Mesodermal cell (in vitro differentiated cells): Measurements from ENCODE around the gene ITGAL. TPM values are rescaled to one million over a fixed set of nuclear protein-coding genes. Genes with fewer than 3 reads are reported as not detected.

Source experiments
- H3K27ac ChIP-seq: 2 replicates; pipeline ENCODE4 v1.7.0; 2013; ENCODE audit warnings: mild to moderate bottlenecking, low read depth, low read length, moderate library complexity; ENCODE audit not compliant: severe bottlenecking
- H3K36me3 ChIP-seq: 2 replicates; pipeline ENCODE4 v1.7.1; 2013; ENCODE audit warnings: mild to moderate bottlenecking, low read length, moderate library complexity; ENCODE audit not compliant: control insufficient read depth, insufficient read depth
- H3K4me1 ChIP-seq: one replicate; pipeline ENCODE4 v1.7.1; 2013; ENCODE audit warnings: mild to moderate bottlenecking, low read length; ENCODE audit not compliant: insufficient read depth, control insufficient read depth, poor library complexity, severe bottlenecking
- H3K4me3 ChIP-seq: 2 replicates; pipeline ENCODE4 v1.7.0; 2013; ENCODE audit warnings: low read length, control low read depth, mild to moderate bottlenecking; ENCODE audit not compliant: insufficient read depth, poor library complexity, severe bottlenecking; ENCODE audit errors: extremely low read depth
- H3K9me3 ChIP-seq: 2 replicates; pipeline ENCODE4 v1.7.1; 2013; ENCODE audit warnings: mild to moderate bottlenecking, low read length, moderate library complexity; ENCODE audit not compliant: control insufficient read depth
- WGBS, 2 experiments: methylation state at CpG; one replicate each; pipeline ENCODE4 v1.1.5; 2013; ENCODE audit warnings: missing lambda C conversion rate in 2 of 2; ENCODE audit not compliant: insufficient coverage in 2 of 2; 5-methylcytosine and 5-hydroxymethylcytosine counted together
- polyA plus RNA-seq, 2 experiments: library from polyadenylated mRNA; stranded (reverse); fragments of 50-300 nt; gene quantifications; one replicate each; pipeline ENCODE4 v1.2.3, GENCODE V29; 2013

Gene ITGAL
- not detected for polyA plus RNA-seq (2013, experiment 1 of 2)
- polyA plus RNA-seq (2013, experiment 2 of 2): not detected

DNA sequence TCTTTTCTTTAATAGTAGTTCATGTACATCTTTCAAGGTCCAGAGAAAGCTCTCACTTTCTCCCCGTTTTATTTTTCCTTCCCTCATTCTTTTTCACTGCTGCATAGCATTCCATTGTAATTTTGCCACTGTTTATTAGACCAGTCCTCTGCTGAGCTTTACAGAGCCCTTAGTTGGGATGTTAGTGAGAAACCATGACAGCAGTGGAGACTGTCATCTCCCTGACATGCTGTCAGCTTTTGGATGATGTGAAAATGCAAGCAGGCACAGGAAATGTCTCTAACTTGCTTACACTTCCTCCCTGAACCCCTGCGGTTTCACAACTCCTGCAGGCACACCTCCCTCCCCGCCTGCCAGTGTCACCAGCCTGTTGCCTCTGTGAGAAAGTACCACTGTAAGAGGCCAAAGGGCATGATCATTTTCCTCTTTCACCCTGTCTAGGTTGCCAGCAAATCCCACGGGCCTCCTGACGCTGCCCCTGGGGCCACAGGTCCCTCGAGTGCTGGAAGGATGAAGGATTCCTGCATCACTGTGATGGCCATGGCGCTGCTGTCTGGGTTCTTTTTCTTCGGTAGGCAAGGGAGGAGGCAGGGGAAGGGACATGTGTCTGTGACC is at the start of gene ITGAL:
TSS of gene ITGAL (plus strand) at position 415 of the 615 bp plus-strand sequence. CDS start at position 511, 96 bp downstream.
- Histone ChIP-seq H3K36me3 (no peaks in the 10 kb centered on the region), H3K9me3 (no peaks in the 10 kb centered on the region), H3K4me3 (no peak within 1 kb of the TSS), H3K4me1 (no peaks in the 10 kb centered on the region), H3K27ac (no peak within 1 kb of the TSS)
- 88 to 92% methylated on average over 8 of the region's 8 CpGs for WGBS, 2 experiments

DNA sequence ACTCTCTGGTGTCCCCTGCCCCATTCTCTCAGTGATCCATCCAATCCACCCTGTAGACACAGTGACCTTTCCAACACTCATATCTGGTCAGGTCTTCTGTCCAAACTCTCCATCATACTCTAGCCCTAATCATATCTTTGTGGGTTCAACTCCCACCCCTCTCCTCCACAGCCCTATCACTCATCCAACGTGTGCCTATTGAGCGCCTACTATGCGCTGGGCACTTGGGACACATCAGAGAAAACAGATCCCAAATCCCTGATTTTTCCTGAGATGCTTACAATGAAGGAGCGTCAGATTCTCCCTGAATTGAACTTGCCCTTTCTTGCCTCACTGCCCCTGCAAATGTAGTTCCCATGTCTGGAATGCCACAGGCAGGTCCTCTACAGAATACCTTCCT is 44.5 kb upstream of the ITGAL start:
- H3K27ac ChIP-seq: no peak overlapping the region
- H3K36me3 ChIP-seq: peaks cover 48% of the 10 kb centered on the region
- H3K4me3 ChIP-seq: no peak overlapping the region
- H3K4me1 ChIP-seq: no peaks in the 10 kb centered on the region
- WGBS, 2 experiments: 96 to 97% methylated on average over 4 of the region's 4 CpGs
- H3K9me3 ChIP-seq: no peaks in the 10 kb centered on the region

DNA sequence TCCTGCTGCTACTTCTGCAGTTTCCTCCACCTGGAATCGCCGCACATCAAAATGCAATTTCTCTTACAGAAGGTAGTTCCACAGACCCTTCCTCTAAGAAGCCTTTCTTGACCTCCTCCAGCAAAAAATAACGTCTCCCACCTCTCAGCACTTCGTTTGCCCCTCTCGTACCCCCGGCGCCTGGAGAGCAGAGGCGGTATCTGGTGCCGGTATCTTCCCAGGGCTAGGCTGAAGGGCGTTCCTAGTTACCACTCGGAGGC is 43.2 kb upstream of the ITGAL start:
- H3K4me1 ChIP-seq: no peaks in the 10 kb centered on the region
- no peak overlapping the region for H3K27ac ChIP-seq
- H3K4me3 ChIP-seq: peak overlapping the region; percentile 86
- WGBS, 2 experiments: 4 to 6% methylated on average over 10 to 11 of the region's 11 CpGs
- H3K9me3 ChIP-seq: no peaks in the 10 kb centered on the region
- peaks cover 35% of the 10 kb centered on the region for H3K36me3 ChIP-seq

DNA sequence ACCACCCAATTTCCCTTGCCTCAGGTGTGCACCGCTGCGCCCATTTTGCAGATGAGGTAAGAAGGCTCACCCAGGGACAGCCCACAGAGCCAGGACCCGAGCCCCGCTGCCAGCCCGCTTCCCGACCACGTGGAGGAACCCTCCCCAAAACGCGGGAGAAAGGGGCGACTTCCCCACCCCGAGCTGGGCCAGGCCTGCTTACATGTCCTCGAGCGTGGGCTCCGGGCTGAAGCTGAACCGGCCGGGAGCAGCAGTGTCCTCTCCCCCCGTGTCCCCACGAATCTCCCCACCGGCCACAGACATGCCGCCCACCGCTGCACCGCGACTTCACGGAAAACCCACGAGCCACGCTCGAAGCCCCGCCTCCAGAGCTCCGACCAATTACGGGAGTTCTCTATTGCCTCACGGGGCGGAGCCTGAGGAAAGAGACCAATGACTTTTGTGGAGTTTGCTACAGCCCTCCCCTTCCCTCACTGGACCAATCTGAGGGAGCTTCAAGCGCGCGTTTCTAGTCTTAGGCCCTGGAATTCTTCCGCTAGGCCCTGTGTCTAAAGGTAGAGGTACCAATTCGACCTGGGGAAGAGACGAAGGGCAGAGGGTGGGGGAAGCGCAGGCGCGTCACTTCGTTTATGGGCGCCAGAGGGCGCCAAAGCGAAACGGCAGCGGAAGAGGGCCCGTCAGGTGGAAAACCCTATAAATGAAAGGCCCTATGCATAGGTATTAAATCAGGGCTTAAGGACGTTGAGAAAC is 42.7 kb upstream of the ITGAL start, which contains the start of gene DCTPP1:
TSS of gene DCTPP1 (minus strand) at position 353 of the 750 bp plus-strand sequence. CDS start at position 303, 50 bp downstream.
- 0% methylated on average over 19 to 37 of the region's 49 CpGs for WGBS, 2 experiments
- Histone ChIP-seq H3K9me3 (no peaks in the 10 kb centered on the region), H3K27ac (no peak within 1 kb of the TSS), H3K4me1 (no peaks in the 10 kb centered on the region), H3K36me3 (peaks cover 30% of the 10 kb centered on the region), H3K4me3 (peak within 1 kb of the TSS; percentile 86)

DNA sequence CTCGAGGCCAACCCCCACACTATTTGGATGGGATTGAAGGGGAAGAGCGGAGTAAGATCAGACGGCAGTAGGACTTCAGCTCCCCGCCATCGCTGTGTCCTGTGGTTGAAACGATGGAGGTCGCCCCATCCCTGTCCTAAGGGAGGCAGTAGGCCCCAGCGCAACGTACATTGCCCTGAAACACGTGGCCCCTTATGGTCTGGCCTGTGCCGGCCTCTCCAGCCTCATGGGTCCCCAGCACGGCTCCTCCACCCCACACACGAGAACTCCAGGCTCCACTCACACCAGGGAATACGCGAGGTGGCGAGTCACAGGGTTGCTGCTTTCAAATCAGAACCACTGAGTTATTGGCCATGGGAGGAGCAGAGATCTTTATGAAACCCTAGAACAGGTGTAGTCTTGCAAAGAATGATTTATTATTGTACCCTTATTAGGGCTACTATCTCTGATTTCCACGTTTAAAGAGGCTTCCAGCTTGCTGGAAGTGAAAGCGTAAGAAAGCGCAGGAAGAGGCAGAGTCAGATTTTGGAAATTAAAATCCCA is 42.0 kb upstream of the ITGAL start:
- 60 to 73% methylated on average over 10 to 19 of the region's 19 CpGs for WGBS, 2 experiments
- Histone ChIP-seq H3K36me3 (peaks cover 24% of the 10 kb centered on the region), H3K9me3 (no peaks in the 10 kb centered on the region), H3K4me3 (peak overlapping the region; percentile 15), H3K4me1 (no peaks in the 10 kb centered on the region), H3K27ac (no peak overlapping the region)

DNA sequence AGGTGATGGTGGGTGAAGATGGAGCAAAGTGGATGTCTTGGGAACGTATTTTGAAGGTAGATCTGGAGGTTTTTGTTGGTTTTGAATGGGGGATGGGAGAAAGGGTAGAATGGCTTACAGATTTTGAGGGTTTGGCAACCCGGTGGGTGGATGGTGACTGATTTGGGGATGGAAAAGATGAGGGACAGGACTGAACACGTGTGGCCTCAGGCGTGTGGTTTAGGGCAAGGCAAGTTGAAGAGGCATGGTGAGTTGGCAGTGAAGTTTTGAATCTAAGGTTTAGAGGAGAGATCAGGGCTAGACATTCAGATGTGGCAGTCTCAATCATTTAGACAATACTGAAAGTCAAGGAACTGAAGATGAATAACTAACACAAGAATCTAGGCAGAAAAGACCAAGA is 37.7 kb upstream of the ITGAL start:
- Histone ChIP-seq H3K4me1 (no peaks in the 10 kb centered on the region), H3K9me3 (no peaks in the 10 kb centered on the region), H3K36me3 (no peaks in the 10 kb centered on the region), H3K27ac (no peak overlapping the region), H3K4me3 (no peak overlapping the region)
- 64 to 71% methylated on average over 3 to 4 of the region's 4 CpGs for WGBS, 2 experiments

DNA sequence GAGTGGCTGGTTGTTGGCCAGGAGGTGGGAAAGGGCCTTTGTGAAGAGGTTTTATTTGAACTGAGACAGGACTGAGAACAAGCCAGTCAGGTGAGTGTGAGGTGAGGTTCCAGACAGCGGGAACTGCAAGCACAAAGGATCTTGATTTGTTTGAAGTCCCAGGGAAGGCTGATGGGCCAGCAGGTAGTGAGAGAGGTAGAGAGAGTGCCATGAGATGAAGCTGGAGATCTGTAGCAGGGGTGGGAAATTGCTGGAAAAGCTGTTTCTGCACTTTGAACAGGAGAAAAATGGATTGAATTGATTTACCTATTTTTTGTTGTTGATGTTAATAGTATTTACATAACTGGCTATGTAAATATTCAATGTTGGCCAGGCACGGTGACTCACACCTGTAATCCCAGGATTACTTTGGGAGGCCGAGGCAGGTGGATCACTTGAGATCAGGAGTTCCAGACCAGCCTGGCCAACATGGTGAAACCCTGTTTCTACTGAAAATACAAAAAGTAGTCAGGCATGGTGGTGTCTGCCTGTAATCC is 35.0 kb upstream of the ITGAL start:
- Histone ChIP-seq H3K36me3 (no peaks in the 10 kb centered on the region), H3K27ac (no peak overlapping the region), H3K9me3 (no peaks in the 10 kb centered on the region), H3K4me3 (no peak overlapping the region), H3K4me1 (no peaks in the 10 kb centered on the region)
- WGBS, 2 experiments: 74 to 93% methylated on average over 3 of the region's 3 CpGs

DNA sequence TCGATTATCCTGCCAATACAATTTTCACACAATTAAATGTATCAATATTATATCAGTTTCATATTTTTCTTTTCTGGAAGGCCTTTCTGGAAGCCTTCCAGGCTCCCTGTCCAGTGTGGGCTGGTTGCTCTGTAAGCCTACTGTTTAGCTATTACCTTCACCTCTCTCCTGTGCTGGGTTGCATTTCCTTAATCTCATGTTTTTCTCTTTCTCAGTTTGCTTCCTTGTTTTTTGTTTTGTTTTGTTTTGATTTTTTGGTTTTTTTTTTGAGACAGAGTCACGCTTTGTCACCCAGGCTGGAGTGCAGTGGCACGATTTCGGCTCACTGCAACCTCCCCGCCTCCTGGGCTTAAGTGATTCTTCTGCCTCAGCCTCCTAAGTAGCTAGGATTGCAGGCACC is 33.7 kb upstream of the ITGAL start:
- H3K27ac ChIP-seq: no peak overlapping the region
- no peaks in the 10 kb centered on the region for H3K4me1 ChIP-seq
- no peak overlapping the region for H3K4me3 ChIP-seq
- H3K36me3 ChIP-seq: peaks cover 10% of the 10 kb centered on the region
- WGBS, 2 experiments: 83 to 94% methylated on average over 4 of the region's 5 CpGs
- H3K9me3 ChIP-seq: no peaks in the 10 kb centered on the region

DNA sequence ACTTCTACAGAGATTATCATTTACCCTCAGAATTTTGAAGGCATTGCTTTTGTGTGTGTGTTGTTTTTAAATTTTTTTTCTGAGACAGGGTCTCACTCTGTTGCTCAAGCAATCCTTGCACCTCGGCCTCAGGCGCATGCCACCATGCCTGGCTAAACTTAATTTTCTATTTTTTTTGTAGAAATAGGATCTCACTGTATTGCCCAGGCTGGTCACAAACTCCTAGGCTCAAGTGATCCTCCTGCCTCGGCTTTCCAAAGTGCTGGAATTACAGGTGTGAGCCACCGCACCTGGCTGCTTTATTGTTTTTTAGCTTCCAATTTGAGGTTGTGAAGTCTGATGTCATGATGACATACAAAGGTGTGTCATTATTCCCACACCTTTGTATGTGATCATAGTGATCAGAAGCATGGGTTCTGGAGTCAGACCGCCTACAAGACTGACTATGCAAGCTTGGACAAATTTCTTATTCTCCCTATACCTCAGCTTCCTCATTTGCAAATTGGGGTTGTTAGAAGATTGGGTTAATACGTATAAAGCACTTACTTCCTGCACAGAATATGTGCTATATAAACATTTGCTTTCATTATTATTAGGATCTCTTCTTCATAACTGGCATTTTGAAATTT is 32.7 kb upstream of the ITGAL start:
- H3K4me3 ChIP-seq: no peak overlapping the region
- peaks cover 9% of the 10 kb centered on the region for H3K9me3 ChIP-seq
- peaks cover 20% of the 10 kb centered on the region for H3K36me3 ChIP-seq
- H3K4me1 ChIP-seq: no peaks in the 10 kb centered on the region
- 72 to 100% methylated on average over 1 to 2 of the region's 6 CpGs for WGBS, 2 experiments
- H3K27ac ChIP-seq: no peak overlapping the region

DNA sequence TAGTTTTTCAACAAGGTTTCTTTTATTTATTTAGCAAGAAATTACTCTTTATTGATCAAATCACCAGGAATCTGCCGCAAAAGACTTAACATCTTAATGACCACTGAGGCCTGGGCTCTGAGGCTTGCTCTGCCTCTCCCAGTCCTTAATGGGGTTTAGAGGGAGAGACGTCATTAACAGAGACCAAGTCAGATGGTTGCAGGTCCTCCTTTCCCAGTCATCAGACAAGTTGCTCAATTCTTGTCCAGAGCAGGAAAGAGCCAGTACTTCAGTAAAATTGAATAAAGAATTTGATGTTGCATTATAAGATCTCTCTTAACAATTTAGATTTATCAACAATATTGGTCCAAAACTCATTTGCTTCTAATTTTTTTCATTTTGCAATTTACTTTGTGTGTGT is 28.9 kb upstream of the ITGAL start:
- WGBS, 2 experiments: 80% methylated on average over 1 of the region's 2 CpGs; no CpG with 5 or more reads in 1 of the 2 experiments
- H3K4me1 ChIP-seq: no peaks in the 10 kb centered on the region
- peaks cover 20% of the 10 kb centered on the region for H3K36me3 ChIP-seq
- H3K9me3 ChIP-seq: peaks cover 12% of the 10 kb centered on the region
- H3K27ac ChIP-seq: no peak overlapping the region
- H3K4me3 ChIP-seq: no peak overlapping the region
